ENCODE data around the gene ITGA8.
"Not testable (repeated sequence)": the region's sequence is repeated elsewhere in the genome, so short reads cannot be mapped to it uniquely, and the experiment has no call there.

ITGA8 gene

GRCh38 chr10:15545884-15546283, 173.8 kb downstream of the ITGA8 start:
- DNase-seq: no peak

GRCh38 chr10:15545266-15545665, 174.5 kb downstream of the ITGA8 start:
- DNase-seq: no peak

GRCh38 chr10:15543994-15544393, 175.7 kb downstream of the ITGA8 start:
- no peak for DNase-seq

DNA sequence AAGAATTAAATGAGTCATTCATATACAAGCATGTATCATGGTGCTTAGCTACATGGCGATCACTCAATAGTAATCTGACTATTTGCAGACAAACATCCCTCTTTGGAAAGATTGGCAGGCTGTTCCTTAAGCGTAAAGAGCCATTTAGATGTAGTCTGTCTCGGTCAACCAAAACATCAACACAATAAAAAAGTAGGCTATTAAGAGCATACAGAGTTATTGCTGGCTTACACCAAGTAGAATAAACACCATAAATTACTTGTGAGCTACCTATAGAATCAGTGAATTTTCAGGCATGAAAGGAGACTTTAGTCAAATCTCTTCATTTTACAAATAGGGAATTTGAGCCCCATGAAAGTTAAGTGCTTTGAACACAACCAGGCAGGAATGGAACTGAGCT, 176.9 kb downstream of the ITGA8 start:
- no peak for DNase-seq

DNA sequence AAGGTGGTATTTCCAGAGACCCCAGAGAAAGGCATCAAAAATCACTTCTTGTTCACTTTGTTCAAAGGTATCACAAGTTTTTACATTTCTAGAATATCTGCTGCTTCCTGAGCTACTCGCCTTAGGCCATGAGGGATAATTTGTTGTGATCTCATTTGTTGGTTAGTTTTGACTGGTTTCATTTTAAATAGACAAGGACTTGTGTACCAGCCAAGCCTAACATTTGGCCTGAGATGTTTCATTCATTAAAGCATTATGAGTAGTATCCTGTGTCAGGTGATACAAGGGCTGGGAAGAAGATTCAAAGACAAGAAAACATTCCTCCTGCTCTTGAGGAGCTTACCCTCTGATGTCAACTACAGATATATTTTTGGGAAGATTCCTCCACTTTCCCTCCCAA, 178.3 kb downstream of the ITGA8 start:
- DNase-seq: no peak

DNA sequence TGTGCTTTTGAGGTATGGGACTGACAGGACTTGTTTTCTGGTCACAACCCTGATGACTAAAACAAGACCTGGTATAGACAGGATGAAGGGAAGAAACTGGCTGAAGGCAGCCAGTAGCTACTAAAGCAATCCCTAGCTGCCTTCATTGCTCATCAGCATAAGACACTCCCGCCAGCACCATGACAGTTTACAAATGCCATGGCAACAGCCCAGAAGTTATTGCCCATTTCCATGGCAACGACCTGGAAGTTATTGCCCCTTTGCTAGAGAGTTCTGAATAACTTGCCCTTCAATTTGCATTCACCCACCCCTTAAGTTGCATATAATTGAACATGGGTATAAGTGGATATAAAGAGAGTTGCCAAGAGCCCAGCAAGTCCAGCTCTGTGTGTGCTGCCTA, 179.0 kb downstream of the ITGA8 start:
- DNase-seq: no peak

- DNase-seq: no peak
Observed at GRCh38 chr10:15539262-15539661, 180.5 kb downstream of the ITGA8 start.

GRCh38 chr10:15534928-15535538, 184.7 kb downstream of the ITGA8 start:
- not testable (repeated sequence) for DNase-seq

- DNase-seq: no peak
Observed at GRCh38 chr10:15531927-15532722, 187.6 kb downstream of the ITGA8 start.

DNA sequence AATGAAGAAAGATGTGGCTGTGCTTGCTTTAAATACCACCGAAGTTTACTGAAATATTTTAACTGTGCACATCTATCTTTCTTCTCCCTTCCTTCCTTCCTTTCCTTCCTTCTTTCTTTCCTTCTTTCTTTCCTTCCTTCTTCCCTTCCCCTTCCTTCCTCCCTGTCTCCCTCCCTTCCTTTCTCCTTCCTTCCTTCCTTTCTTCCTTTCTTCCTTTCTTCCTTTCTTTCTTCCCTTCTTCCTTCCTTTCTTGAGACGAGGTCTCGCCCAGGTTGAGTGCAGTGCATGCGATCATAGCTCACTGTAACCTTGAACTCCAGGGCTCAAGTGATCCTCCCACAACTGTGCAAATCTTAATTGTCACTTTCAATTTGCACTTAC, 190.9 kb downstream of the ITGA8 start:
- DNase-seq: no peak

DNA sequence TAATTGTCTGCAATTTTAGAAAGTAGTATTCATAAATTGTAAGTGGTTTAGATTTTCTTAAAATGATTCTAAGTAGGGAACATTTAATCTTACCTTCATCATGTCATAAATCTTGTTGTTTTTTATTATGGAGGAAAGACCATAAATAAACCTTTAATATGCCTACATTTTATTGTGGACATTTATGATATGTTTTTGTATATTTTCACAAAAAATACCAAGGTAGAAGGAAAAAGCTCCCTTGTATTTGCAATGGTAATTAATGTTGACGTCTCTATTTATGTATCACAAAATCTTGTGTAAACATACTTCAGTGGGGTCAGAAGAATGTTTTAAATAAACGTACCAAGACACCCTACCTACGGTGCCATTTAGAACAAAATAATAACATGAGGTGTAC, 193.0 kb downstream of the ITGA8 start:
- no peak for DNase-seq

DNA sequence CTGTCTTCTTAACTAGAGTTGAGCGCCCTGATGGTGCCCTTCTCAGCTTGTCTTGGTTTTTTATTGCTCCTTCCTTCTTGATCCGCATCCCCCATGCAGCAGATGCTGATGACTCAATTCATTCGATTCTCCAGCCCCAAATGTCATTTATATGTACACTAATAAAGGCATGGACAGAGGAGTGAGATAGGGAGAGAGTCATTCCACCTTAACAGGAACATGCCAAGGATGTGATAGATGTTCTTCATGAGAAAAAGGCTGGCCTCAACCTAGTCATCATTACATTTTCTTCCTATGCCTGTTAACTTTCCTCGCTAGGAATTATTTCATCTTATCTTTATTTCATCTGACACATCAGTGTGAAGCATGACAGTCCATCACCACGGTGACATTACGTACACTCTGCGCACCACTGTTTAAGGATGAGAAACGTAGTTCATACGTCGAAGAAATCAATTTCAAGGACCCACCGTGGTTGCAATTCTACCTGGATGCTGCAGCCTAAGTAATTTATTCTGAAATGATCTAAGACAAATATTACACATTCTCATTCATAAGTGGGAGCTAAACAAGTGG, 198.3 kb downstream of the ITGA8 start:
- no peak for DNase-seq

GRCh38 chr10:15518250-15518649, 201.5 kb downstream of the ITGA8 start:
- no peak for DNase-seq

DNA sequence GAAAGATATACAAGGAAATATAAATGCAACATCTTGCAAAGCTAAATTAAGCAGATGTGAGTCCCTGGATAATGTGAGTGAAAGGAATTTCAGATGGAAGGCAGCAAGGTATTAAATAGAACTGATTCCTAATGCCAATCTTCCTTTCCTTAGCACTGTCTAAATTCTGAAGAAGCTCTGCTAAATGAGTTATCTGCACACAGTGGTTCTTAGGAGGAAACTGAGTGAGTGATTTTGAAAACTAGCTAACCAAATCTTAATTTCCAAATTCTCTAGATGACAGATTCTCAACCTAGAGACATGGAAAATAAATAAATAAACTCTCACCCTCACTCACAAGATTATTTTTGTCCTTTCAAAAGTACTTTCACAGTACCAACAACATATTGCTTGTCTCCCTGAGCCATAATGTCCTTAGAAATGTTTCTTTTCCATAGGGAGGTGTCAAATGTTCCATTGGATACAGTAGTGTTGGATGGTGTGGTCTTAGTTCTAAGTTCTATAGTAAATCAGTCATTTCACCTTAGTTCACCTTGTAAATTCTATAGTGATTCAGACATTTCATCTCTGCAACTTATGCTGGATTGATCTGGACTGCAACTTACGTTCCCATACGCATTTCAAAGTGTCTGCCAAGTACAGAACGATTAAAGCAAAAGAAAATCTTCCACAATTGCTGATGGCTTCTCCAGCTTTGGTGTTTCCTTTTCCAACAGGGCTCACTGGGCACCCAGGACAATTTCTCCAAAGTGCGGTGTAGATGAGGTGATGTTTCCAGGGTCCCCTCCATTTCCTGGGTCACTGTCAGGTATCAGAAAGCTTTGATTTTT, 203.3 kb downstream of the ITGA8 start:
- DNase-seq: no peak

DNA sequence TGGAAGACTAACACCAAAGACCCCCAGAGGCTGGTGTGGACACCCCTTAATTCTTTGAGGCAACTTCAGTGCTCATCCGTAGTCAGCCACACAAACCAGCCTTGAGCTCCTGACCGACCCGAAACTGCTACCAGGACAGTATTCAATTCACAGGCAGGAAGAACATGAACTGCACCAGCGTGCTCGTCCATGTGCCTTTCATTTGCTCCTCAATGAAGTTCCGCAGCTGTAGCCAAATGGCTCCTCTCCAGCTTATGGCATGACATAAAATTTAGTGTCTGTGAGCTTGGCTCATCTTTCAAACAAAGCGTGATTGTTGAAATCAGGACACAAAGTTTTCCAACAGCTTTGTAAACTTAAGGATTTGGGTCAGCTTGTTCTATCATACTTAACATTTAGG, 204.5 kb downstream of the ITGA8 start:
- DNase-seq: no peak

- DNase-seq: no peak
Observed at GRCh38 chr10:15510963-15511362, 208.8 kb downstream of the ITGA8 start.

DNA sequence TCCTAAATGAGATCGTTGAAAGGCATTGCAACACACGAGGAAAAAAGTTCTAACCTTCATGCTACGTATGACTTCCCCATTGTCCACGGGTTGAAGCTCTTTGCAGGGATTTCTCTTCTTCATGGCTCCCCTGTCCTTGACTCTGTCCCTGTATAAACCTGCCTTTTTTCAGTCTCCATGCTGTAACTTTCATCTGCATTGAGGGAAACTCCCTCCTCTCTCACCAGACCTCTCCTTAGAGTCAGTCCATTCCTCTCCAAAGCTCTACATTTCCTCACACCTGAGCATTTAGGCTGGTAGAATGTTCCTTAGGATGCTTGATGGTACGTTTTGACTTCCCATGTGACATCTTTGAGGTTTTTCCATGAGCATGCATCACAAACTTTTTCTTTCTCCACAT, 214.4 kb downstream of the ITGA8 start:
- DNase-seq: no peak

DNA sequence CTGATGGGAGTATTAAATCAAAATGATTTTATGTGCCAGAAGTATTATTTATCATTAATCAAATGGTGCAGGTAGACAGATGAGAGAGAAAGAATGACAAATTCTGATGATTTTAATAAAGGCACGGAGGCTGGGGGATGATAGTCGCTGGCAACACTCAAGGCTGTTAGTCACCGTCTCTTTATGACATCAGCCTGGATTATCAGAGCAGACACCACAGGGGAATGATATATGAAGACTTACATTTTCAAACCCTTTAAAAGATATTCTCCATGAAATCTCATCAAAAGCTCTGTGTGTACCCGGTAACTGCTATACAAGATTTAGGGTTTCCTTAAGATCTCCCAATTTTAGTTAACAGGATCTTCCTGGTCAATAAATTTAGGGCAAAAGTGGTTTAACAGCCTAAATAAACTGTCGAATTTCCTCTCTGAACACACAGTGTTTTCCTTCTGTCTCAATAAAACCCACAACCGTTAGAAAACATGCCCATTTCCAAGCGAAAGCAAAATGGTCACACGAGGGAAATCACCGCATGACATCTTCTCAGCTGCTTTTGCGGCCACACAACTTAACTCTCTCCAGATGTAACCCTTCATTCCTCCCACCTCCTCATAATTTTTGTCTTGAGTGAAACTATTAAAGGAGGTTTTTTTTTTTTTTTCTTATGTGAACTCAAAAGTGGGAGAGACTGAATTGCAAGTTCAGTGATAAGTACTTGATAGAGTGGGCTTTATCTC, 215.5 kb downstream of the ITGA8 start:
- DNase-seq: no peak

DNA sequence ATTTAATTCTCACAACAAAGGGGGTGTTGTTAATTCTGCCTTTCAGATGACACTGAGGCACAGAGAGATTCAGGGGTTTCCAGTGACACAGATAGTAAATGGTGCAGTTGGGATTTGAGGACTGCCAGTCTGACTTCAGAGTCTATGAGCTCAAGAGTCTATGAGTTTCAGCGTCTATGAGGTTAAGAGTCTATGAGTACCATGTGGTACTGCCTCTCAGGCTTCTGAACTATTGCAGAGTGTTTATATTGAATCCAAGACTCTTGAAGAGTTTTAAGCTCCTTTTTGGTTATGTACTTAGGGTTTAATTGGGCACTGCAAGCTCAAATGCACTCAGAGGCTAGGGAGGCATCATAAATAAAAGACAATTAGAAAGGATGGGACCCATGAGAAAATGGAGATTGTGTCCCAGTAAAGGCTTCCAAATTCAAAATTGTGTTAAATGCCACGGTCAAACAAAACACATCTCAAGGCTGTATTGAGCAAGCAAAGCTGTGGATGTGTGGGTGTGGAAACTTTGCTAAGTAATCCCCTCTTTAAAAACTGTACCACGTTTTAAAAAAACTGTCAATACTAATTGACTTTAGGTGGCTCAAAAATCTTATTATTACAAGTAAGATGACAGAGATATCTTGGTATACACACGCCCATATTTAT, 224.7 kb downstream of the ITGA8 start:
- no peak for DNase-seq

GRCh38 chr10:15491856-15492642, 227.7 kb downstream of the ITGA8 start:
- no peak for DNase-seq

DNA sequence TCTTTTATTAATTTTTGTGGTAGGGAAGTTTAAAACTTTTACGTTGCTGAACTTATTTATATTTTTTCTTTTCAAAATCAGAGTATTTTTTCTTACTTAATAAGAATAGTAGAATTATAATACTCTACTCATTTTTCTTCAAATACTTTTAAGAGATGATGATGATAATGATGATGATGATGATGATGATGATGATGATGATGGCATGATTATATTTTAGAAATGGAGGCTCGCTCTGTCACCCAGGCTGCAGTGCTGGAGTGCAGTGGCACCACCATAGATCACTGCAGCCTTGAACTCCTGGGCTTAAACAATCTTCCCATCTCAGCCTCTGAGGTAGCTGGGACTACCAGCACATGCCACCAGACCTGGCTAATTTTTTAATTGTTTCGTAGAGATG, 230.3 kb downstream of the ITGA8 start:
- DNase-seq: no peak
